ENCODE measurements around the gene TMEM63A. TPM values are rescaled to one million over a fixed set of nuclear protein-coding genes. Genes with fewer than 3 reads are reported as not detected.
"Not testable (repeated sequence)": the region's sequence is repeated elsewhere in the genome, so short reads cannot be mapped to it uniquely, and the experiment has no call there.

Gene TMEM63A
- total RNA-seq, 3 donors from 2014 or later = 69.6 to 88.0 (median 80.6) TPM

GRCh38 chr1:225809842-225810578 is 72.2 kb downstream of the TMEM63A start, which contains the start of gene EPHX1:
Gene EPHX1 (plus strand): TSS chr1:225810124. CDS start chr1:225828730, 18,606 bp downstream.
- peak; percentile 83 to 87 for DNase-seq (ENCODE audit: low spot score in 2 of 2)
- H3K27me3 ChIP-seq = no peaks in the 10 kb centered on the region
- no peaks in the 10 kb centered on the region for H3K36me3 ChIP-seq
- H3K4me3 ChIP-seq = peak within 1 kb of the TSS; percentile 60 to 77 (median 76)
- no peaks in the 10 kb centered on the region for H3K9me3 ChIP-seq
- TF ChIP-seq POLR2A (IDR thresholded peaks at IDR 0.05) = no peak
- TF ChIP-seq CTCF (IDR thresholded peaks at IDR 0.05) = peak in 2 of 3 donors; percentile 12 to 22
- TF ChIP-seq POLR2AphosphoS5 (IDR thresholded peaks at IDR 0.05) = peak in 1 of 3 donors; percentile 5
- intact Hi-C loops (cut with DNase I; ENCODE audit: low total_unique reads) = loop anchor here (2.0 kb wide), 1 partner anchor 35 kb away; no protein-coding TSS in a partner anchor
- peaks cover 6 to 10% of the 10 kb centered on the region in 2 donors for H3K4me1 ChIP-seq
- peak within 1 kb of the TSS; percentile 82 to 91 for H3K27ac ChIP-seq

GRCh38 chr1:225808136-225808535 is 74.0 kb downstream of the TMEM63A start:
- H3K9me3 ChIP-seq = no peaks in the 10 kb centered on the region
- TF ChIP-seq POLR2AphosphoS5 (IDR thresholded peaks at IDR 0.05) (no peak), POLR2A (IDR thresholded peaks at IDR 0.05) (no peak), CTCF (IDR thresholded peaks at IDR 0.05) (no peak)
- no peak overlapping the region for H3K27ac ChIP-seq
- H3K4me1 ChIP-seq = peaks cover 6 to 10% of the 10 kb centered on the region in 2 donors
- no peak overlapping the region for H3K4me3 ChIP-seq
- intact Hi-C loops (cut with DNase I; ENCODE audit: low total_unique reads) = loop anchor here (2.0 kb wide), 1 partner anchor 37 kb away; no protein-coding TSS in a partner anchor
- DNase-seq (ENCODE audit: low spot score in 2 of 2) = no peak
- H3K36me3 ChIP-seq = no peaks in the 10 kb centered on the region
- no peaks in the 10 kb centered on the region for H3K27me3 ChIP-seq

- DNase-seq (ENCODE audit: low spot score in 2 of 2); intact Hi-C loops (cut with DNase I; ENCODE audit: low total_unique reads); H3K9me3 ChIP-seq; H3K27me3 ChIP-seq; H3K27ac ChIP-seq; H3K4me3 ChIP-seq; H3K4me1 ChIP-seq; H3K36me3 ChIP-seq: not testable (repeated sequence)
These were observed 75.4 kb downstream of the TMEM63A start for GRCh38 chr1:225806736-225807135.

- TF ChIP-seq CTCF (IDR thresholded peaks at IDR 0.05) = no peak
- no peak for TF ChIP-seq POLR2AphosphoS5 (IDR thresholded peaks at IDR 0.05)
- no peak for TF ChIP-seq POLR2A (IDR thresholded peaks at IDR 0.05)
- intact Hi-C loops (cut with DNase I; ENCODE audit: low total_unique reads) = no loop called here
These were observed 75.9 kb downstream of the TMEM63A start for GRCh38 chr1:225806249-225806648.

GRCh38 chr1:225801146-225801545 is 81.0 kb downstream of the TMEM63A start:
- H3K27me3 ChIP-seq; DNase-seq (ENCODE audit: low spot score in 2 of 2); intact Hi-C loops (cut with DNase I; ENCODE audit: low total_unique reads); H3K9me3 ChIP-seq; H3K4me3 ChIP-seq; H3K27ac ChIP-seq; H3K36me3 ChIP-seq; H3K4me1 ChIP-seq: not testable (repeated sequence)

More at GRCh38 chr1:225806249-225806648, 75.9 kb downstream of the TMEM63A start:
- peaks cover 2% of the 10 kb centered on the region in 2 donors for H3K4me1 ChIP-seq
- no peaks in the 10 kb centered on the region for H3K27me3 ChIP-seq
- H3K36me3 ChIP-seq = no peaks in the 10 kb centered on the region
- no peaks in the 10 kb centered on the region for H3K9me3 ChIP-seq
- DNase-seq (ENCODE audit: low spot score in 2 of 2) = no peak
- H3K4me3 ChIP-seq = no peak overlapping the region
- no peak overlapping the region for H3K27ac ChIP-seq

- DNase-seq (ENCODE audit: low spot score in 2 of 2); H3K36me3 ChIP-seq; H3K27me3 ChIP-seq; H3K4me1 ChIP-seq; H3K4me3 ChIP-seq; intact Hi-C loops (cut with DNase I; ENCODE audit: low total_unique reads); H3K9me3 ChIP-seq; H3K27ac ChIP-seq: not testable (repeated sequence)
These were observed 86.1 kb downstream of the TMEM63A start for GRCh38 chr1:225796097-225796496.

Other genes starting within 250 kb of the TMEM63A start
- 10 to 100 TPM; 36.2 to 62.9 (median 48.2) TPM for gene ENAH, start 229.3 kb downstream of the TMEM63A start, total RNA-seq
- 100 to 1,000 TPM; 168 to 251 (median 205) TPM for gene SRP9, start 104.6 kb downstream of the TMEM63A start, total RNA-seq
- 100 to 1,000 TPM in 1 of 3 donors, 10 to 100 TPM in 2; 63.6 to 168 (median 67.3) TPM for gene EPHX1, start 72.3 kb downstream of the TMEM63A start, total RNA-seq
- under 1 TPM in 1 of 3 donors, not detected in 2; 0.48 TPM for gene LEFTY1, start 6.8 kb upstream of the TMEM63A start, total RNA-seq
- 10 to 100 TPM; 40.2 to 49.3 (median 47.9) TPM for gene PYCR2, start 41.9 kb upstream of the TMEM63A start, total RNA-seq
- under 1 TPM in 2 of 3 donors, not detected in 1; 0.88 to 0.96 TPM for gene LEFTY2, start 58.8 kb upstream of the TMEM63A start, total RNA-seq
- gene SDE2, start 117.0 kb upstream of the TMEM63A start, total RNA-seq = 10 to 100 TPM; 17.6 to 25.3 (median 22.0) TPM
- 100 to 1,000 TPM; 287 to 603 (median 462) TPM for gene H3-3A, start 180.3 kb upstream of the TMEM63A start, total RNA-seq

All from breast epithelium (tissue), 4 donors.